Astrocyte of the cerebellum (primary cell): Measurements from ENCODE around the gene SZT2.

Source experiments
- DNase-seq: peaks from one replicate; pipeline ENCODE4 v3.0.0-alpha.2; 2011; ENCODE audit warnings: low read depth
- H3K4me3 ChIP-seq: 2 replicates; pipeline ENCODE4 v1.5.1; 2011; ENCODE audit warnings: mild to moderate bottlenecking, low read depth, low read length, moderate library complexity
- in situ Hi-C: cut with HindIII; loops from 2 replicates; pipeline ENCODE4 v1.10.0; 2017; ENCODE audit warnings: low sequenced_read_pairs
- TF ChIP-seq, protein P1 (sequence below): IDR thresholded peaks from 2 replicates; pipeline ENCODE4 v1.5.1; 2012; ENCODE audit warnings: low read length, low read depth, moderate library complexity, mild to moderate bottlenecking; ENCODE audit errors: missing control alignments

SZT2 gene

DNA sequence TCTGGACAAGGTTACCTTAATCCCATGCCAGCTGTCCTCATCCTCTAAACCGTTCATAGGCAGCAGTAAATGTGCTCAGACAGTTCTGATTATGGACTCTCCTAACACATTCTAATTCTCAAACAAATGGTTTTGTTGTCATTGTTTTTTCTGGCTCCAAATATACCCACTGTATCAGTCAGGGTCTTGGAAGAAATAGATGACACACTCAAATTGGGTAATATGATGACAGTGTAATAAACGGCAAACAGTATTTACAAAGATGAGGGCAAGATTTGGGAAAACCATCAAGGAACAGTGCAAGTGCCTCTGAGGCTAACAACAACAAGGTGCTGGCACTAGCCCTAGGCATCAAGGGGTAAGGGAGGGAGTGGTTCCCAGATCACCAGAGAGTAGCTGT lies 35.2 kb upstream of the SZT2 start:
- DNase-seq: no peak
- TF ChIP-seq, protein P1, sequence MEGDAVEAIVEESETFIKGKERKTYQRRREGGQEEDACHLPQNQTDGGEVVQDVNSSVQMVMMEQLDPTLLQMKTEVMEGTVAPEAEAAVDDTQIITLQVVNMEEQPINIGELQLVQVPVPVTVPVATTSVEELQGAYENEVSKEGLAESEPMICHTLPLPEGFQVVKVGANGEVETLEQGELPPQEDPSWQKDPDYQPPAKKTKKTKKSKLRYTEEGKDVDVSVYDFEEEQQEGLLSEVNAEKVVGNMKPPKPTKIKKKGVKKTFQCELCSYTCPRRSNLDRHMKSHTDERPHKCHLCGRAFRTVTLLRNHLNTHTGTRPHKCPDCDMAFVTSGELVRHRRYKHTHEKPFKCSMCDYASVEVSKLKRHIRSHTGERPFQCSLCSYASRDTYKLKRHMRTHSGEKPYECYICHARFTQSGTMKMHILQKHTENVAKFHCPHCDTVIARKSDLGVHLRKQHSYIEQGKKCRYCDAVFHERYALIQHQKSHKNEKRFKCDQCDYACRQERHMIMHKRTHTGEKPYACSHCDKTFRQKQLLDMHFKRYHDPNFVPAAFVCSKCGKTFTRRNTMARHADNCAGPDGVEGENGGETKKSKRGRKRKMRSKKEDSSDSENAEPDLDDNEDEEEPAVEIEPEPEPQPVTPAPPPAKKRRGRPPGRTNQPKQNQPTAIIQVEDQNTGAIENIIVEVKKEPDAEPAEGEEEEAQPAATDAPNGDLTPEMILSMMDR: no peak
- in situ Hi-C loops: no loop called here

DNA sequence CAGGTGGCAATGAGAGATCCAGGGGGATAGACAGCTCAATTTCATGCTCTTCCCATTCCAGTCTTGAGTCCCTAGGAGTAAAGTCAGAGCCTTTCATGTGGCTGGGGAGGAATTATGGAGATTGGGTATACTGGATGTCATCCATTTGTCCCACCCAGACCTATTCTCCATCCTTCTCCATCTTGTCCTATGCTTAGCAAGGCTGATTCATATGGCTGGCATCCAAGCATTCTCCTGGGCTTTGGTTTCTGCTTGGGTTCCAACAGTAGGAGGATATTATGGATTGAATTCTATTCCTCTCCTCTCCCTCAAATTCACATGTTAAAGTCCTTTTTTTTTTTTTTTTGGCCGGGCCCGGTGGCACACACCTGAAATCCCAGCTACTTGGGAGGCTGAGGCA lies 34.8 kb upstream of the SZT2 start:
- in situ Hi-C loops: no loop called here
- no peak for DNase-seq
- no peak overlapping the region for H3K4me3 ChIP-seq
- TF ChIP-seq, protein P1: no peak

More for the DNA sequence above, 35.2 kb upstream of the SZT2 start:
- no peak overlapping the region for H3K4me3 ChIP-seq

DNA sequence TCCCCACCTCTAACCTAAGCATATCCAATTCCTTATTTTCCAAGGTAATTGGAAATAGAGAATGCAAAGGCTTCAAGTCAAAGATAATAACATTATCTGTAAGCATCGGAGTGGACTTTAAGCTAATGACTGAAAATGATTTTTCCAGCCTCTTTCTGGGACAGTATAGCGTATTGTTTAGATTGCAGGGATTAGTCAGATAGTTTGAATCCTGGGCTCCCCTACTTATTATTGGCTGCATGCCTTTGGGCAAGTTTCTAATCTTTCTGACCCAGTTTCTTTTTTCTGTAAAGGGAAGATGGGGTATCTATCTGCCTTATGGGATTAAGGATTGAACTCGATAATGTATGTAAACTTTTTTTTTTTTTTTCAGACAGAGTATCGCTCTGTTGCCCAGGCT lies 32.4 kb upstream of the SZT2 start:
- TF ChIP-seq, protein P1: no peak
- H3K4me3 ChIP-seq: no peak overlapping the region
- no peak for DNase-seq
- in situ Hi-C loops: no loop called here

DNA sequence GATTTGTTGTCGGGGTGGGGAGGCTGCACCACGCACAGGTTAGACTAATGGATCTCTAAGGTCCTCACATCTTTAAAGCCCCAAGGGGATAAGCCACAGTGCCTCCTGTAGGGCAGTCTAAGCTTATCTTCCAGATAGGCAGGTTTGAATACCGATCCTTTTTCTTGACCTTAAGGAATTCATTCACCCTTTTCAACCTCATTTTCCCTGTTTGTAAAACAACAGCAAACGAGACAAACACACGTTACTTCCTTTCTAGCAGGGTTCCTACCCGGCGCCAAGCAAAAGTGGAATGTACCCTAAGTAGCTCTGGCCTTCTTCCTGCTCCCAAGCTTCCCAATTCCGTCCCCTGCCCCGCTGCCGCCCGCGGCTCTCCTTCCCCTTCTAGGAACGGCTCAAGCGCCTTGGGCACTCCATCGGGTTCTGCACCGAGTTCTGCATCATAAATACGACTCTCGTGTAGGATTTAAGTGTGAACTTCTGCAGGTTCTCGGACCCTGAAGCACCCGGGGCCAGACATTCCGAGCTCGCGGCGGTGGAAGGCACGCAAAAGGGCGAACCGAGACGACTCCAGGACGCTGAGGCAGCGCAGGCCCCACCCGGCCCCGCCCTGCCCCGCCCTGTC lies 31.5 kb upstream of the SZT2 start:
- in situ Hi-C loops: no loop called here
- H3K4me3 ChIP-seq: peak overlapping the region; percentile 65
- TF ChIP-seq, protein P1: peak; percentile 43
- no peak for DNase-seq

DNA sequence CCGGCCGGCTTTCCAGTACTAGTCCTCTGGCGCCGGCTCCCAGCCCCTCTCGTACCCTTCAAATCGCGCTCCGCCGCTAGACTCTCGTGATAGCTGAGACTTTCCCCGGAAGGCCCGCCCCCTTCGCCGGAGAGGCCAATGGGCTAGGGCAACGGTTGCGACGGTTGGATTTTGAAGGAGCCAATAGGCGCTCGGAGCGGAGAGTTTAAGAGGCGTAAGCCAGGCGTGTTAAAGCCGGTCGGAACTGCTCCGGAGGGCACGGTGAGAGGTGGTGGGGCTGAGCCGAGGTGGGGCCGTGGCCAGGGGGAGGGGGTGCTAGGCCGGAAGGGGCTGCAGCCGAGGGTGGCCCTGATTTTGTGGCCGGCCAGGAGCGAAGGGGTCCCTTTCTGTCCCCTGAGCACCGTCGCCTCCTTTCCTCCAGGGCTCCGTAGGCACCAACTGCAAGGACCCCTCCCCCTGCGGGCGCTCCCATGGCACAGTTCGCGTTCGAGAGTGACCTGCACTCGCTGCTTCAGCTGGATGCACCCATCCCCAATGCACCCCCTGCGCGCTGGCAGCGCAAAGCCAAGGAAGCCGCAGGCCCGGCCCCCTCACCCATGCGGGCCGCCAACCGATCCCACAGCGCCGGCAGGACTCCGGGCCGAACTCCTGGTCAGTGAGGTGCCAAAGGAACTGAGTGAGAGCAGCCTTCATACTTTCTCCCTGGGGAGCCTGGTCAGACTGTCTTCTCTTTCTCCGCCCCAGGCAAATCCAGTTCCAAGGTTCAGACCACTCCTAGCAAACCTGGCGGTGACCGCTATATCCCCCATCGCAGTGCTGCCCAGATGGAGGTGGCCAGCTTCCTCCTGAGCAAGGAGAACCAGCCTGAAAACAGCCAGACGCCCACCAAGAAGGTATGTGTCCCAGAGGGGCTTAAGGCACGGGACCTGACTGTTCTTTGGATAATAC lies 30.7 kb upstream of the SZT2 start, which contains the start of gene CDC20:
CDC20 (plus strand) TSS at position 236 of the 948 bp plus-strand sequence; CDS start at position 471, 235 bp downstream.
- peak within 1 kb of the TSS; percentile 65 for H3K4me3 ChIP-seq
- TF ChIP-seq, protein P1: no peak
- in situ Hi-C loops: no loop called here
- peak; percentile 87 for DNase-seq

DNA sequence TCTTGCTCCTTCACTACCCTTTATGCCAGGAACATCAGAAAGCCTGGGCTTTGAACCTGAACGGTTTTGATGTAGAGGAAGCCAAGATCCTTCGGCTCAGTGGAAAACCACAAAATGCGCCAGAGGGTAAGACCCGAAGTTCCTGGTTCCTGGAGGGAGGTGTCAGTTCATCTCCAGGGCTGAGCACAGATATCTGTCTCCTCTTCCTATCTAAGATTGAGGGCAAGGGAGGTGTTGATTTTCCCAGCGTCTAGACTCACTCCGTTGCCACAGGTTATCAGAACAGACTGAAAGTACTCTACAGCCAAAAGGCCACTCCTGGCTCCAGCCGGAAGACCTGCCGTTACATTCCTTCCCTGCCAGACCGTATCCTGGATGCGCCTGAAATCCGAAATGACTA lies 30.0 kb upstream of the SZT2 start:
- in situ Hi-C loops: no loop called here
- H3K4me3 ChIP-seq: peak overlapping the region; percentile 65
- TF ChIP-seq, protein P1: no peak
- no peak for DNase-seq
